OCI-LY1 (cell line): Measurements from ENCODE around the gene INTS12.

Source experiments
- H2AFZ ChIP-seq: fragments of 200-600 bp; sonication (generic), shearing (Covaris generic); 2 replicates; pipeline ENCODE4 v1.6.0; 2014; ENCODE audit warnings: antibody characterized with exemption, mild to moderate bottlenecking, low read length
- H3F3A ChIP-seq: fragments of 200-600 bp; sonication (generic), shearing (Covaris generic); 2 replicates; pipeline ENCODE4 v1.6.0; 2014; ENCODE audit warnings: mild to moderate bottlenecking, antibody characterized with exemption, low read length, moderate library complexity; ENCODE audit not compliant: insufficient read depth
- H3K27ac ChIP-seq: fragments of 200-600 bp; sonication (generic); 2 replicates; pipeline ENCODE4 v1.5.1; 2014; ENCODE audit warnings: low read length, mixed run types, mild to moderate bottlenecking, low read depth; ENCODE audit not compliant: poor library complexity, severe bottlenecking
- H3K27me3 ChIP-seq: fragments of 200-600 bp; sonication (generic); 2 replicates; pipeline ENCODE4 v1.6.0; 2014; ENCODE audit warnings: antibody characterized with exemption, mild to moderate bottlenecking, low read length, moderate library complexity; ENCODE audit not compliant: insufficient read depth
- H3K36me3 ChIP-seq: fragments of 200-600 bp; sonication (generic); 2 replicates; pipeline ENCODE4 v1.6.1; 2014; ENCODE audit warnings: mild to moderate bottlenecking, antibody characterized with exemption, low read length, moderate library complexity, mixed read lengths; ENCODE audit not compliant: insufficient read depth
- H3K4me1 ChIP-seq: fragments of 200-600 bp; sonication (generic); 2 replicates; pipeline ENCODE4 v1.5.1; 2014; ENCODE audit warnings: mild to moderate bottlenecking, low read length, moderate library complexity; ENCODE audit not compliant: insufficient read depth, severe bottlenecking
- H3K4me2 ChIP-seq: fragments of 200-600 bp; sonication (generic), shearing (Covaris generic); 2 replicates; pipeline ENCODE4 v1.6.1; 2014; ENCODE audit warnings: low read length
- H3K4me3 ChIP-seq: fragments of 200-600 bp; sonication (generic); 2 replicates; pipeline ENCODE4 v1.5.1; 2014; ENCODE audit warnings: low read length, low read depth, mild to moderate bottlenecking, mixed read lengths; ENCODE audit not compliant: poor library complexity, severe bottlenecking
- H3K79me2 ChIP-seq: fragments of 200-600 bp; shearing (Covaris generic); 2 replicates; pipeline ENCODE4 v1.6.1; 2016; ENCODE audit warnings: mixed run types, low read length, mixed read lengths; ENCODE audit not compliant: insufficient read depth
- H3K9ac ChIP-seq: fragments of 200-600 bp; sonication (generic), shearing (Covaris generic); 2 replicates; pipeline ENCODE4 v1.6.1; 2014; ENCODE audit warnings: mild to moderate bottlenecking, low read length, mixed read lengths
- H3K9me2 ChIP-seq: fragments of 200-600 bp; sonication (generic), shearing (Covaris generic); 2 replicates; pipeline ENCODE4 v1.6.1; 2014; ENCODE audit warnings: low read depth, mild to moderate bottlenecking, low read length, mixed read lengths
- H3K9me3 ChIP-seq: fragments of 200-600 bp; shearing (Covaris generic); 2 replicates; pipeline ENCODE4 v1.6.1; 2014; ENCODE audit warnings: low read length, mixed read lengths
- H4K20me1 ChIP-seq: fragments of 200-600 bp; sonication (generic), shearing (Covaris generic); 2 replicates; pipeline ENCODE4 v1.6.0; 2016; ENCODE audit warnings: mild to moderate bottlenecking, low read length; ENCODE audit not compliant: insufficient read depth
- EZH2 ChIP-seq: fragments of 200-600 bp; sonication (generic), shearing (Covaris generic); IDR thresholded peaks from 2 replicates; pipeline ENCODE4 v1.8.0; 2017; ENCODE audit warnings: borderline replicate concordance, mixed run types, mild to moderate bottlenecking, antibody characterized with exemption, low read length, moderate library complexity, mixed read lengths
- TF ChIP-seq, protein P1 (sequence below): fragments of 200-600 bp; sonication (generic), shearing (Covaris generic); IDR thresholded peaks from 2 replicates; pipeline ENCODE4 v1.5.1; 2017; ENCODE audit warnings: mild to moderate bottlenecking, antibody characterized with exemption, low read length, moderate library complexity, mixed read lengths

The INTS12 gene, protein sequence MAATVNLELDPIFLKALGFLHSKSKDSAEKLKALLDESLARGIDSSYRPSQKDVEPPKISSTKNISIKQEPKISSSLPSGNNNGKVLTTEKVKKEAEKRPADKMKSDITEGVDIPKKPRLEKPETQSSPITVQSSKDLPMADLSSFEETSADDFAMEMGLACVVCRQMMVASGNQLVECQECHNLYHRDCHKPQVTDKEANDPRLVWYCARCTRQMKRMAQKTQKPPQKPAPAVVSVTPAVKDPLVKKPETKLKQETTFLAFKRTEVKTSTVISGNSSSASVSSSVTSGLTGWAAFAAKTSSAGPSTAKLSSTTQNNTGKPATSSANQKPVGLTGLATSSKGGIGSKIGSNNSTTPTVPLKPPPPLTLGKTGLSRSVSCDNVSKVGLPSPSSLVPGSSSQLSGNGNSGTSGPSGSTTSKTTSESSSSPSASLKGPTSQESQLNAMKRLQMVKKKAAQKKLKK

DNA sequence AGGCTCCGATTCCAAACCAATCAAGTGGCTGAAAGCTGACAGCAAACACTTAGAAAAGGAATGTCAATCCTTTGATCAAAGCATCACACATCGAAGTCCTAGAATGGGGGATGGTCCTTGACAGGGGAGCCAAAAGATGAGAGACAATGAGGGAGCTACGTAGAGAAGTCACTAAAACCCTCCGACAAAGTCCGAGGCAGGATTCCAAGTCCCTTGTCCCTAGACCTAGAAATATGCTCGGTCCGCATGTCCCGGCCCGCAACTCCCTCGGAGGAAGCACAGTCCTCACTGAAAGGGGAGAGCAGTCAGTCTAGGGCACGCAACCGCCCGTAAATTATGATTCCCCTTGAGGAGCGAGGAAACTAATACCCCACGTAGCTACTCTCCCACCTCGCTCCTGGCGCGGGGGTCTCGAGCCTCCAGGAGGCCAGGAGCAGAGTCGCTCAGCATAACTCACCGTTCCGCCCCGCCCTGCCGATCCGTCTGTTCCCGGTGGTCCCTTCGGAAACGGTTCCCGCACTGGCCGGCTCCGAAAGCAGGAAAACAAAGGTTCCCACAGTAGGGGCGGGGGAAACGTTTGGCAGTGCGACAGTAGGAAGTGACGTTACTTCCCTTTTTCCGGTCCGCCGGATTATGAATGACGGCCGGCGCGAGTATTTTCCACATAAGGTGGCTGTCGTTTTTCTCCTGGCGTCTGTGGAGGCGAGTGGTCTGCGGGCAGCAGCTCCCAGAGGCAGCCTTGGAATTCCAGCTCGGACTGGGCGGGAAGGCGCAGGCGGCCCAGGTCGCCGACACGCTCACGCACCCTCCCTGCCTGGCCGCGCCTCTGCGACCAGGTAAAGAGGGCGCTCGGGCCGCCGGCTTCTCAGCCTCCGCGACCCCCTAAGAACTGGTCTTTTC is at the start of gene INTS12, which contains the start of gene GSTCD:
TSS of gene INTS12 (minus strand) at position 509 of the 900 bp plus-strand sequence. CDS start 8,684 bp downstream, outside the sequence.
TSS of gene GSTCD (plus strand) at position 604 of the 900 bp plus-strand sequence. CDS start 8,830 bp downstream, outside the sequence.
- peaks cover 51% of the 10 kb centered on the region for H3K4me1 ChIP-seq
- TF ChIP-seq EZH2, result no peak
- TF ChIP-seq, protein P1, sequence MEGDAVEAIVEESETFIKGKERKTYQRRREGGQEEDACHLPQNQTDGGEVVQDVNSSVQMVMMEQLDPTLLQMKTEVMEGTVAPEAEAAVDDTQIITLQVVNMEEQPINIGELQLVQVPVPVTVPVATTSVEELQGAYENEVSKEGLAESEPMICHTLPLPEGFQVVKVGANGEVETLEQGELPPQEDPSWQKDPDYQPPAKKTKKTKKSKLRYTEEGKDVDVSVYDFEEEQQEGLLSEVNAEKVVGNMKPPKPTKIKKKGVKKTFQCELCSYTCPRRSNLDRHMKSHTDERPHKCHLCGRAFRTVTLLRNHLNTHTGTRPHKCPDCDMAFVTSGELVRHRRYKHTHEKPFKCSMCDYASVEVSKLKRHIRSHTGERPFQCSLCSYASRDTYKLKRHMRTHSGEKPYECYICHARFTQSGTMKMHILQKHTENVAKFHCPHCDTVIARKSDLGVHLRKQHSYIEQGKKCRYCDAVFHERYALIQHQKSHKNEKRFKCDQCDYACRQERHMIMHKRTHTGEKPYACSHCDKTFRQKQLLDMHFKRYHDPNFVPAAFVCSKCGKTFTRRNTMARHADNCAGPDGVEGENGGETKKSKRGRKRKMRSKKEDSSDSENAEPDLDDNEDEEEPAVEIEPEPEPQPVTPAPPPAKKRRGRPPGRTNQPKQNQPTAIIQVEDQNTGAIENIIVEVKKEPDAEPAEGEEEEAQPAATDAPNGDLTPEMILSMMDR, result no peak
- H3K36me3 ChIP-seq, result peaks cover 13% of the 10 kb centered on the region
- peak within 1 kb of the TSS; percentile 22 for H2AFZ ChIP-seq
- H3K27me3 ChIP-seq, result no peaks in the 10 kb centered on the region
- peaks cover 3% of the 10 kb centered on the region; the same call in 1 of the 2 replicates for H3F3A ChIP-seq
- H3K9me3 ChIP-seq, result no peaks in the 10 kb centered on the region
- H3K9me2 ChIP-seq, result no peaks in the 10 kb centered on the region
- peak within 1 kb of the TSS; percentile 88 for H3K9ac ChIP-seq
- H3K27ac ChIP-seq, result peak within 1 kb of the TSS; percentile 14
- peak within 1 kb of the TSS; percentile 93 for H3K4me3 ChIP-seq
- H3K4me2 ChIP-seq, result peak within 1 kb of the TSS; percentile 87
- H3K79me2 ChIP-seq, result peaks cover 73% of the 10 kb centered on the region
- H4K20me1 ChIP-seq, result no peaks in the 10 kb centered on the region

DNA sequence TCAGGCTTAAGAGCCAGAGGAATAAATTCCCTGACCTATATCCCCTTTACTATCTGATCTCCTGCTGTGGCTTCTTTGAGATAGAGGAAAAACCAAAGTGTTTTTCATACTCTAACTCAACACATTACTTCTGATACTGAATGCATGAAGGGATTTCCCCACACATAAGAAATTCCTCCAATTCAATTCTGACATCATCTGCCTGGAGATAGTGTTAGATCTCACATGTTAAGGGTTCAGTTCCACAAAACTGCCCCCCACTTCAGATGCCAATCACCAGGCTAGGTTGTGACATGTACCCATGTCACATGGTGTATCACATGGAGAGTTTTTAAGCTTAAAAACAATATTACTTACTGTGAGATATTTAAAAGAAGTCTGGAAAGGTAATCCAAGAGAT is 46.9 kb upstream of the INTS12 start:
- Histone ChIP-seq H3F3A (no peaks in the 10 kb centered on the region; the same call in 1 of the 2 replicates), H3K4me3 (no peak overlapping the region), H3K79me2 (no peaks in the 10 kb centered on the region), H3K9ac (no peak overlapping the region), H3K27ac (no peak overlapping the region), H2AFZ (no peak overlapping the region), H3K9me2 (no peaks in the 10 kb centered on the region; the same call in 1 of the 2 replicates), H4K20me1 (no peaks in the 10 kb centered on the region), H3K9me3 (no peaks in the 10 kb centered on the region), H3K4me1 (no peaks in the 10 kb centered on the region), H3K27me3 (no peaks in the 10 kb centered on the region), H3K4me2 (no peak overlapping the region), H3K36me3 (no peaks in the 10 kb centered on the region)
- TF ChIP-seq, protein P1, result no peak
- no peak for TF ChIP-seq EZH2

DNA sequence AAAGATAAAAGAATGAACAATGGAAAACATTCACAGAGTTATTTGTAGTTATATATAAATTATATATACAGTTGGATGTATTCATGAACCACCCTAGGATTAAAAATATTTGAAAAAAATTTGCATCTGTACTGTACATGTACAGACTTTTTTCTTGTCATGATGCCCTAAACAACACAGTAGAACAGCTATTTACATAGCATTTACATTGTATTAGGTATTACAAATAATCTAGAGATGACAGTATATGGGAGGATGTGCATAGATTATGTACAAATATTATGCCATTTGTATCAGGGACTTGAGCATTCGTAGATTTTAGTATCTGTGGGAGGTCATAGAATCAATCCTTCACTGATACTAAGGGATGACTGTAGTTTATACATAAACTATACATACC is 44.9 kb upstream of the INTS12 start:
- Histone ChIP-seq H3K4me1 (no peaks in the 10 kb centered on the region), H3K27ac (no peak overlapping the region), H3K79me2 (no peaks in the 10 kb centered on the region), H3K36me3 (no peaks in the 10 kb centered on the region), H3K9ac (no peak overlapping the region), H3K9me2 (no peaks in the 10 kb centered on the region), H3K4me2 (no peak overlapping the region), H4K20me1 (no peaks in the 10 kb centered on the region), H3K27me3 (no peaks in the 10 kb centered on the region), H3K9me3 (no peaks in the 10 kb centered on the region), H2AFZ (no peak overlapping the region), H3F3A (no peaks in the 10 kb centered on the region; the same call in 1 of the 2 replicates), H3K4me3 (no peak overlapping the region)
- no peak for TF ChIP-seq EZH2
- TF ChIP-seq, protein P1, result no peak
